ENCODE measurements around the gene GAA. TPM values are rescaled to one million over a fixed set of nuclear protein-coding genes. Genes with fewer than 3 reads are reported as not detected.

GAA gene
- total and polyA plus RNA-seq, 2 of the 13 experiments (the other 11 are each of a cell fraction or from before 2014, with no cell fraction given): 21.6 to 36.4 TPM

DNA sequence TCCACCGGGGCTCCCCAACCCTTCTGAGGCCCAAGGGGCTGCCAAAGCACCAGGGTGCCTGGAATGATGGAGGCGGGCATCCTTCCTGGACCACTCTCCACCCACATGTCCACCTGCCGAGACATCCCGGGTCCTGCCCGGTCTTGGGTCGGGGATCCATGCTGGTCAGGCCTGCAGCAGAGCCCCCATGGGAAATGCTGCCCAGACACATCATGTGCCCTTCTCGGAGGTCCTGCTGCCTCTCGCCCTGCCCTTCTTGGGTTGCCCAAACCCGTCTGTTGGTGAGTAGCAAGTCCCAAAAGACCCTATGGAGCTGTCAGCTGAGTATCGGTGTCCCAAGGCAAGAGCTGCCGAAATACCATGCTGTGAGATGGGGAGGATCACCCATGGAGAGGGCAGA lies 14.8 kb upstream of the GAA start (continued):
- TF ChIP-seq, protein P1, sequence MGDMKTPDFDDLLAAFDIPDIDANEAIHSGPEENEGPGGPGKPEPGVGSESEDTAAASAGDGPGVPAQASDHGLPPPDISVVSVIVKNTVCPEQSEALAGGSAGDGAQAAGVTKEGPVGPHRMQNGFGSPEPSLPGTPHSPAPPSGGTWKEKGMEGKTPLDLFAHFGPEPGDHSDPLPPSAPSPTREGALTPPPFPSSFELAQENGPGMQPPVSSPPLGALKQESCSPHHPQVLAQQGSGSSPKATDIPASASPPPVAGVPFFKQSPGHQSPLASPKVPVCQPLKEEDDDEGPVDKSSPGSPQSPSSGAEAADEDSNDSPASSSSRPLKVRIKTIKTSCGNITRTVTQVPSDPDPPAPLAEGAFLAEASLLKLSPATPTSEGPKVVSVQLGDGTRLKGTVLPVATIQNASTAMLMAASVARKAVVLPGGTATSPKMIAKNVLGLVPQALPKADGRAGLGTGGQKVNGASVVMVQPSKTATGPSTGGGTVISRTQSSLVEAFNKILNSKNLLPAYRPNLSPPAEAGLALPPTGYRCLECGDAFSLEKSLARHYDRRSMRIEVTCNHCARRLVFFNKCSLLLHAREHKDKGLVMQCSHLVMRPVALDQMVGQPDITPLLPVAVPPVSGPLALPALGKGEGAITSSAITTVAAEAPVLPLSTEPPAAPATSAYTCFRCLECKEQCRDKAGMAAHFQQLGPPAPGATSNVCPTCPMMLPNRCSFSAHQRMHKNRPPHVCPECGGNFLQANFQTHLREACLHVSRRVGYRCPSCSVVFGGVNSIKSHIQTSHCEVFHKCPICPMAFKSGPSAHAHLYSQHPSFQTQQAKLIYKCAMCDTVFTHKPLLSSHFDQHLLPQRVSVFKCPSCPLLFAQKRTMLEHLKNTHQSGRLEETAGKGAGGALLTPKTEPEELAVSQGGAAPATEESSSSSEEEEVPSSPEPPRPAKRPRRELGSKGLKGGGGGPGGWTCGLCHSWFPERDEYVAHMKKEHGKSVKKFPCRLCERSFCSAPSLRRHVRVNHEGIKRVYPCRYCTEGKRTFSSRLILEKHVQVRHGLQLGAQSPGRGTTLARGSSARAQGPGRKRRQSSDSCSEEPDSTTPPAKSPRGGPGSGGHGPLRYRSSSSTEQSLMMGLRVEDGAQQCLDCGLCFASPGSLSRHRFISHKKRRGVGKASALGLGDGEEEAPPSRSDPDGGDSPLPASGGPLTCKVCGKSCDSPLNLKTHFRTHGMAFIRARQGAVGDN (CRISPR knock-in tag; IDR thresholded peaks at IDR 0.05): no peak; the same call in 1 of the 2 replicates
- TF ChIP-seq ZNF577 (CRISPR knock-in tag; IDR thresholded peaks at IDR 0.05; ENCODE audit: borderline replicate concordance, low read depth): no peak
- no peak for TF ChIP-seq ZNF468 (CRISPR knock-in tag; IDR thresholded peaks at IDR 0.05)

DNA sequence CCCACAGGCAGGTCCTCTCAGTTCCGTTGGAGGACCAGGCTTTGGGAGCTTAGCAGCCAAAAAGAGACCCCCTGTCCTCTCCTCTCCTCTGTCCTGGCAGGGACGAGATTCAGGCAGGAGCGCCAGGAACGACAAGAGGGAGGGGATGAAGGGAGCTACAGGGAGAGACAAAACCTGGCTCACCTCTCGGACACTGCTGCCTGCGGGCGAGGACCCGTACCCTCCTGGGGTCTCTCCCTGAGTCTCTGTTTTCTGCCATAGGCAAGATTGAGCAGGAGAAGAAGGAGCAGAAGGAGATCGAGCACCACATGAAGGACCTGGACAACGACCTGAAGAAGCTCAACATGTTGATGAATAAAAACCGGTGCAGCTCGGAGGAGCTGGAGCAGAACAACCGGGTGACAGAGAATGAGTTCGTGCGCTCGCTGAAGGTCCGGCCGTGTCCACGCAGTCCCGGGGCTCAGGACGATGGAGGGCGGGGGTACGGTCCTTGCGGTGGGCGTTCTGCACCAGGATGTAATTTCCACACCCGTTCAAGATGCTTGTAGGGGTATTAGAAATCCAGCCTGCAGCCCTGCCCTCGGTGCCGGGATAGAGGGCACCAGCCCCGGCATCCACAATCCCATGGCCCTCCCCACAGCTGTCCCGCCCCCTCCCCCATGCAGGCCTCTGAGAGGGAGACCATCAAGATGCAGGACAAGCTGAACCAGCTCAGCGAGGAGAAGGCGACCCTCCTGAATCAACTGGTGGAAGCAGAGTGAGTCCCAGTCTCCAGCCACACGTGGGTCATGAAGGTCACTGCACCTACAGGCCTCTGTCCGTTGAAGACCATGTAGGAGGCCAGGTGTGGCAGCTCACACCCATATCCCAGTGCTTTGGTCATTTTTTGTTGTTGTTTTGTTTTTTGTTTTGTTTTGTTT lies 13.8 kb upstream of the GAA start:
- Histone ChIP-seq H4K20me1 (ENCODE audit: insufficient read depth, low read length) (no peaks in the 10 kb centered on the region), H3K9me3 (ENCODE audit: low read length) (no peaks in the 10 kb centered on the region), H2AFZ (ENCODE audit: low read length) (no peak overlapping the region), H3K27me3 (ENCODE audit: control insufficient read depth in 1 of 2, insufficient read depth in 2 of 2, low read length in 2 of 2) (peaks cover 11 to 75% of the 10 kb centered on the region in 2 experiments), H3K9ac (ENCODE audit: insufficient read depth, low read depth, low read length) (no peak overlapping the region), H3K4me2 (ENCODE audit: low read depth, low read length) (no peak overlapping the region), H3K4me1 (ENCODE audit: insufficient read depth, low read length) (peaks cover 21% of the 10 kb centered on the region), H3K36me3 (replicated peaks in 1 of 2; ENCODE audit: control insufficient read depth in 1 of 2, insufficient read depth in 2 of 2, low read length in 2 of 2) (no peaks in the 10 kb centered on the region), H3K27ac (ENCODE audit: extremely low read length, insufficient read depth, low read length) (no peak overlapping the region), H3K79me2 (ENCODE audit: insufficient read depth, low read length) (no peaks in the 10 kb centered on the region), H3K4me3 (replicated peaks in 1 of 3; ENCODE audit: insufficient read depth in 1 of 3, low read depth in 2 of 3, low read length in 3 of 3) (no peak overlapping the region)
- 39% methylated on average over 25 of the region's 34 CpGs for WGBS (ENCODE audit: low lambda C conversion rate)
- in situ Hi-C loops (cut with HindIII; ENCODE audit: extremely low pct_ligation_motif_present, low pct_unique_long_range_greater_than_20kb): no loop called here
- no TSS peak for BruUV-seq (replicated peaks)
- peak; percentile 7; the same call in 1 of the 3 replicates for ATAC-seq
- ChIA-PET POLR2A (interaction anchor here (2.6 kb wide), 1 partner anchor 14 kb away, joined by 13 read pairs; the partner anchor contains the start of gene GAA), CTCF (ENCODE audit: low intra/inter-chr PET ratio, low total read pairs) (no interaction called here)
- FAIRE-seq: no peak
- no peak for DNase-seq (ENCODE audit: low spot score)
- intact Hi-C loops (cut with micrococcal nuclease; ENCODE audit: unreplicated experiment): no loop called here
- TF ChIP-seq PHF21A (CRISPR knock-in tag; IDR thresholded peaks at IDR 0.05): no peak
- no peak for TF ChIP-seq ESRRA (CRISPR knock-in tag; IDR thresholded peaks at IDR 0.05; ENCODE audit: low read depth)
- no peak for TF ChIP-seq TEAD3 (CRISPR knock-in tag; optimal IDR thresholded peaks at IDR 0.05; ENCODE audit: borderline replicate concordance)
- TF ChIP-seq MIER2 (CRISPR knock-in tag; IDR thresholded peaks at IDR 0.05): no peak
- TF ChIP-seq, protein P2, sequence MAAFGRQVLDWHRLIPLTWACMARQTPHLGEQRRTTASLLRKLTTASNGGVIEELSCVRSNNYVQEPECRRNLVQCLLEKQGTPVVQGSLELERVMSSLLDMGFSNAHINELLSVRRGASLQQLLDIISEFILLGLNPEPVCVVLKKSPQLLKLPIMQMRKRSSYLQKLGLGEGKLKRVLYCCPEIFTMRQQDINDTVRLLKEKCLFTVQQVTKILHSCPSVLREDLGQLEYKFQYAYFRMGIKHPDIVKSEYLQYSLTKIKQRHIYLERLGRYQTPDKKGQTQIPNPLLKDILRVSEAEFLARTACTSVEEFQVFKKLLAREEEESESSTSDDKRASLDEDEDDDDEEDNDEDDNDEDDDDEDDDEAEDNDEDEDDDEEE (CRISPR knock-in tag; IDR thresholded peaks at IDR 0.05): no peak
- TF ChIP-seq POLR2A (IDR thresholded peaks at IDR 0.05; ENCODE audit: insufficient read depth in 1 of 2, low read depth in 2 of 2, low read length in 2 of 2): no peak
- no peak for TF ChIP-seq ZNF773 (CRISPR knock-in tag; IDR thresholded peaks at IDR 0.05; ENCODE audit: borderline replicate concordance)
- no peak for TF ChIP-seq NFE2L1 (CRISPR knock-in tag; IDR thresholded peaks at IDR 0.05; ENCODE audit: borderline replicate concordance)
- no peak for TF ChIP-seq NCOA2 (CRISPR knock-in tag; IDR thresholded peaks at IDR 0.05)
- TF ChIP-seq ZBTB21 (CRISPR knock-in tag; IDR thresholded peaks at IDR 0.05): no peak
- no peak for TF ChIP-seq ZNF225 (CRISPR knock-in tag; IDR thresholded peaks at IDR 0.05)
- no peak for TF ChIP-seq ZC3H13 (CRISPR knock-in tag; IDR thresholded peaks at IDR 0.05)

Measured in HepG2 (cell line).